ENCODE data around the gene FBXL17.

- TF ChIP-seq YY1 (IDR thresholded peaks at IDR 0.05) (no peak), SP1 (IDR thresholded peaks at IDR 0.05) (no peak), CTCF (IDR thresholded peaks at IDR 0.05; ENCODE audit: low read depth, low read length, missing input control) (no peak), RAD21 (IDR thresholded peaks at IDR 0.05) (no peak), TAF1 (conservative IDR thresholded peaks at IDR 0.05) (no peak), GABPA (IDR thresholded peaks at IDR 0.05 in 1 of 2, conservative IDR thresholded peaks at IDR 0.05 in 1 of 2) (no peak), JUND (IDR thresholded peaks at IDR 0.05) (no peak), FOXA1 (IDR thresholded peaks at IDR 0.05) (no peak), REST (IDR thresholded peaks at IDR 0.05) (no peak), ATF3 (IDR thresholded peaks at IDR 0.05) (no peak), EGR1 (IDR thresholded peaks at IDR 0.05; ENCODE audit: low read depth in 2 of 2) (no peak), MAX (IDR thresholded peaks at IDR 0.05) (no peak), NR2F2 (IDR thresholded peaks at IDR 0.05) (no peak)
These were observed 245.4 kb downstream of the FBXL17 start for GRCh38 chr5:108136493-108136892.

Data from liver (tissue), 3 donors.